ENCODE measurements around the gene NKTR. TPM values are rescaled to one million over a fixed set of nuclear protein-coding genes. Genes with fewer than 3 reads are reported as not detected.

Gene NKTR
- total RNA-seq, 1 donor from 2014 or later: 70.3 TPM

GRCh38 chr3:42658091-42658770 lies 57.7 kb downstream of the NKTR start:
- no peak for DNase-seq (ENCODE audit: low read depth)
- peaks cover 14% of the 10 kb centered on the region for H3K36me3 Mint-ChIP-seq (ENCODE audit: low read depth, unreplicated experiment)
- H3K9me3 ChIP-seq (ENCODE audit: insufficient read depth, low read depth, low read length): no peaks in the 10 kb centered on the region
- no peak for TF ChIP-seq CTCF (IDR thresholded peaks at IDR 0.05; ENCODE audit: insufficient read depth, low read depth, low read length)
- no peak for TF ChIP-seq EZH2 (IDR thresholded peaks at IDR 0.05; ENCODE audit: insufficient read depth, low read length)
- H3K27ac ChIP-seq (ENCODE audit: low read depth, low read length): no peak overlapping the region
- H3K27ac Mint-ChIP-seq (ENCODE audit: unreplicated experiment): peak overlapping the region; percentile 34
- H3K27me3 Mint-ChIP-seq (ENCODE audit: low read depth, unreplicated experiment): no peaks in the 10 kb centered on the region
- H3K4me1 ChIP-seq (ENCODE audit: insufficient read depth, low read length): peaks cover 28% of the 10 kb centered on the region
- H3K27me3 ChIP-seq (ENCODE audit: insufficient read depth, low read length): no peaks in the 10 kb centered on the region
- no peak for FAIRE-seq
- H4K20me1 ChIP-seq (ENCODE audit: insufficient read depth, low read length): peaks cover 59% of the 10 kb centered on the region
- no peak overlapping the region for H3K4me2 ChIP-seq (ENCODE audit: low read length)
- H3K9me3 Mint-ChIP-seq (ENCODE audit: unreplicated experiment): no peaks in the 10 kb centered on the region
- no peak overlapping the region for H3K4me3 ChIP-seq (ENCODE audit: insufficient read depth, low read depth, low read length)
- no peak overlapping the region for H2AFZ ChIP-seq (ENCODE audit: low read depth, low read length)
- H3K4me1 Mint-ChIP-seq (ENCODE audit: low read depth, unreplicated experiment): peaks cover 7% of the 10 kb centered on the region
- no peaks in the 10 kb centered on the region for H3K36me3 ChIP-seq (ENCODE audit: insufficient read depth, low read length)
- no peak overlapping the region for H3K9ac ChIP-seq (ENCODE audit: low read length)
- H3K4me3 Mint-ChIP-seq (ENCODE audit: unreplicated experiment): no peak overlapping the region
- H3K79me2 ChIP-seq (ENCODE audit: insufficient read depth, low read length): peaks cover 34% of the 10 kb centered on the region

GRCh38 chr3:42658771-42659390 lies 58.4 kb downstream of the NKTR start:
- Histone ChIP-seq H3K9ac (ENCODE audit: low read length) (no peak overlapping the region), H3K4me3 (ENCODE audit: insufficient read depth, low read depth, low read length) (no peak overlapping the region), H3K27me3 (ENCODE audit: insufficient read depth, low read length) (no peaks in the 10 kb centered on the region), H3K4me1 (ENCODE audit: insufficient read depth, low read length) (peaks cover 21% of the 10 kb centered on the region), H3K36me3 (ENCODE audit: insufficient read depth, low read length) (no peaks in the 10 kb centered on the region), H3K4me2 (ENCODE audit: low read length) (no peak overlapping the region), H4K20me1 (ENCODE audit: insufficient read depth, low read length) (peaks cover 59% of the 10 kb centered on the region), H3K79me2 (ENCODE audit: insufficient read depth, low read length) (peaks cover 28% of the 10 kb centered on the region), H3K9me3 (ENCODE audit: insufficient read depth, low read depth, low read length) (no peaks in the 10 kb centered on the region), H2AFZ (ENCODE audit: low read depth, low read length) (no peak overlapping the region), H3K27ac (ENCODE audit: low read depth, low read length) (no peak overlapping the region)
- Mint-ChIP-seq H3K36me3 (ENCODE audit: low read depth, unreplicated experiment) (peaks cover 17% of the 10 kb centered on the region), H3K9me3 (ENCODE audit: unreplicated experiment) (no peaks in the 10 kb centered on the region), H3K27ac (ENCODE audit: unreplicated experiment) (no peak overlapping the region), H3K4me3 (ENCODE audit: unreplicated experiment) (no peak overlapping the region), H3K4me1 (ENCODE audit: low read depth, unreplicated experiment) (peaks cover 5% of the 10 kb centered on the region), H3K27me3 (ENCODE audit: low read depth, unreplicated experiment) (no peaks in the 10 kb centered on the region)
- no peak for TF ChIP-seq EZH2 (IDR thresholded peaks at IDR 0.05; ENCODE audit: insufficient read depth, low read length)
- TF ChIP-seq CTCF (IDR thresholded peaks at IDR 0.05; ENCODE audit: insufficient read depth, low read depth, low read length): no peak
- FAIRE-seq: no peak
- DNase-seq (ENCODE audit: low read depth): no peak
